HL-60 (cell line): ENCODE measurements around the gene NCK2.

Experiments
- DNase-seq, 2 experiments: peaks; one replicate each; pipeline ENCODE4 v3.0.0-alpha.2; 2010 to 2020; ENCODE audit warnings: low read depth in 1 of 2, low spot score in 1 of 2
- H3K27ac ChIP-seq: fragments of 250-450 bp; sonication (Bioruptor Pico); replicated peaks from 2 replicates; pipeline ENCODE4 v1.5.1; 2020; ENCODE audit warnings: mild to moderate bottlenecking, moderate library complexity
- H3K27me3 ChIP-seq: fragments of 250-450 bp; sonication (Bioruptor Pico); 2 replicates; pipeline ENCODE4 v1.5.1; 2021; ENCODE audit warnings: mild to moderate bottlenecking, moderate library complexity; ENCODE audit not compliant: insufficient read depth, poor library complexity, severe bottlenecking
- H3K4me3 ChIP-seq: replicated peaks from 2 replicates; pipeline ENCODE4 v1.5.1; 2011; ENCODE audit warnings: mild to moderate bottlenecking, control low read depth, low read length; ENCODE audit not compliant: insufficient read depth
- CTCF ChIP-seq: IDR thresholded peaks from one replicate; pipeline ENCODE4 v1.5.1; 2011; ENCODE audit warnings: low read length, control low read depth, inconsistent platforms; ENCODE audit not compliant: insufficient read depth
- GABPA ChIP-seq: IDR thresholded peaks from 2 replicates; pipeline ENCODE4 v1.6.1; 2012; ENCODE audit warnings: low read depth
- POLR2AphosphoS5 ChIP-seq: IDR thresholded peaks from 2 replicates; pipeline ENCODE4 v1.6.1; 2012; ENCODE audit warnings: low read depth
- SPI1 ChIP-seq: IDR thresholded peaks from 2 replicates; pipeline ENCODE4 v1.6.1; 2012; ENCODE audit warnings: low read depth, mild to moderate bottlenecking, borderline replicate concordance
- TF ChIP-seq, protein P1 (sequence below): IDR thresholded peaks from 2 replicates; pipeline ENCODE4 v1.6.1; 2012; ENCODE audit warnings: low read depth; ENCODE audit not compliant: insufficient replicate concordance

NCK2 gene

DNA sequence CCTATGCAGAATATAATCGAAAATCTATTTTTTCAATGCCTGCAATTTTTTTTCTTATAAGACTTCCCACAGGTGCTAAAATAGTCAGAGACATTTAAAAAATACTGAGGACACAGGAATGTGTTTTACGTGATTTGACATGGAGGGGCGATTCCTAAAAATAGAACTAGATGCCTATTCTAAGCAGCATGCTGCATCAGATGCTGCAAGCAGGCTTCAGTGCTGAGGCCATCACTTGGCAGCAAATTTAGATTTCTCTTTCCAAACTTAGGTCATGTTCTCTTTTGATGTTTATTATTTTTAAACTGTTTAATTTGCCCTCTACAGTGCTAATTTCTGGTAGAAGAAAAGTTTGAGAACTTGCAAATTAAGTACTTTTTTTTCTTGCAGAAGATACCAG, 43.7 kb upstream of the NCK2 start:
- no peak for TF ChIP-seq CTCF
- TF ChIP-seq SPI1, result no peak
- TF ChIP-seq GABPA, result no peak
- TF ChIP-seq, protein P1, sequence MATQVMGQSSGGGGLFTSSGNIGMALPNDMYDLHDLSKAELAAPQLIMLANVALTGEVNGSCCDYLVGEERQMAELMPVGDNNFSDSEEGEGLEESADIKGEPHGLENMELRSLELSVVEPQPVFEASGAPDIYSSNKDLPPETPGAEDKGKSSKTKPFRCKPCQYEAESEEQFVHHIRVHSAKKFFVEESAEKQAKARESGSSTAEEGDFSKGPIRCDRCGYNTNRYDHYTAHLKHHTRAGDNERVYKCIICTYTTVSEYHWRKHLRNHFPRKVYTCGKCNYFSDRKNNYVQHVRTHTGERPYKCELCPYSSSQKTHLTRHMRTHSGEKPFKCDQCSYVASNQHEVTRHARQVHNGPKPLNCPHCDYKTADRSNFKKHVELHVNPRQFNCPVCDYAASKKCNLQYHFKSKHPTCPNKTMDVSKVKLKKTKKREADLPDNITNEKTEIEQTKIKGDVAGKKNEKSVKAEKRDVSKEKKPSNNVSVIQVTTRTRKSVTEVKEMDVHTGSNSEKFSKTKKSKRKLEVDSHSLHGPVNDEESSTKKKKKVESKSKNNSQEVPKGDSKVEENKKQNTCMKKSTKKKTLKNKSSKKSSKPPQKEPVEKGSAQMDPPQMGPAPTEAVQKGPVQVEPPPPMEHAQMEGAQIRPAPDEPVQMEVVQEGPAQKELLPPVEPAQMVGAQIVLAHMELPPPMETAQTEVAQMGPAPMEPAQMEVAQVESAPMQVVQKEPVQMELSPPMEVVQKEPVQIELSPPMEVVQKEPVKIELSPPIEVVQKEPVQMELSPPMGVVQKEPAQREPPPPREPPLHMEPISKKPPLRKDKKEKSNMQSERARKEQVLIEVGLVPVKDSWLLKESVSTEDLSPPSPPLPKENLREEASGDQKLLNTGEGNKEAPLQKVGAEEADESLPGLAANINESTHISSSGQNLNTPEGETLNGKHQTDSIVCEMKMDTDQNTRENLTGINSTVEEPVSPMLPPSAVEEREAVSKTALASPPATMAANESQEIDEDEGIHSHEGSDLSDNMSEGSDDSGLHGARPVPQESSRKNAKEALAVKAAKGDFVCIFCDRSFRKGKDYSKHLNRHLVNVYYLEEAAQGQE, result no peak
- TF ChIP-seq POLR2AphosphoS5, result no peak
- DNase-seq, result no peak
- Histone ChIP-seq H3K27ac (no peak overlapping the region), H3K27me3 (peaks cover 2% of the 10 kb centered on the region), H3K4me3 (no peak overlapping the region)

GRCh38 chr2:105708697-105709096, 36.0 kb upstream of the NCK2 start:
- DNase-seq, result no peak

GRCh38 chr2:105711394-105711793, 33.3 kb upstream of the NCK2 start:
- Histone ChIP-seq H3K27me3 (no peaks in the 10 kb centered on the region), H3K27ac (no peak overlapping the region), H3K4me3 (no peak overlapping the region)
- no peak for DNase-seq
- TF ChIP-seq GABPA, result no peak
- no peak for TF ChIP-seq SPI1
- TF ChIP-seq POLR2AphosphoS5, result no peak
- TF ChIP-seq CTCF, result no peak

More at GRCh38 chr2:105708697-105709096, 36.0 kb upstream of the NCK2 start:
- Histone ChIP-seq H3K27ac (no peak overlapping the region), H3K27me3 (no peaks in the 10 kb centered on the region), H3K4me3 (no peak overlapping the region)
- TF ChIP-seq POLR2AphosphoS5 (no peak), GABPA (no peak), SPI1 (no peak), CTCF (no peak)
- TF ChIP-seq, protein P1, result no peak
